Panc1 (cell line): ENCODE results near the gene PICALM. TPM values are rescaled to one million over a fixed set of nuclear protein-coding genes. Genes with fewer than 3 reads are reported as not detected.

ENCODE experiments used
- ATAC-seq: fragments of 200-7000 bp; cut with Tn5 transposase; 2 replicates; pipeline ENCODE4 v1.9.1; 2020; ENCODE audit warnings: mild to moderate bottlenecking, moderate library complexity
- BruUV-seq: library from RNA; stranded (reverse); fragments of 400-500 nt; replicated peaks from 2 replicates; lab custom pipeline; 2021; lab: Mats Ljungman, UMichigan
- CTCF ChIA-PET: fragments of 300-600 bp; sonication (Branson Sonifier 250); formaldehyde crosslinking; loops from one replicate; lab custom pipeline; 2022; ENCODE audit warnings: antibody characterized with exemption; lab: Charles Lee
- POLR2A ChIA-PET: fragments of 300-600 bp; sonication (Branson Sonifier 250); formaldehyde crosslinking; loops from one replicate; lab custom pipeline; 2022; ENCODE audit warnings: antibody characterized with exemption; lab: Charles Lee
- DNase-seq: peaks from one replicate; pipeline ENCODE4 v3.0.0-alpha.2; 2010; ENCODE audit warnings: low read depth, low spot score
- H3K27ac ChIP-seq: 2 replicates; pipeline ENCODE4 v1.5.1; 2011; ENCODE audit warnings: mild to moderate bottlenecking, low read length, inconsistent platforms
- H3K27me3 ChIP-seq: fragments of 200-500 bp; sonication (Bioruptor generic); 2 replicates; pipeline ENCODE4 v1.6.0; 2014; ENCODE audit warnings: low read length, inconsistent platforms; ENCODE audit not compliant: control insufficient read depth, insufficient read depth
- H3K36me3 ChIP-seq: fragments of 200-500 bp; sonication (Bioruptor generic); 2 replicates; pipeline ENCODE4 v1.5.1; 2014; ENCODE audit warnings: inconsistent platforms, mild to moderate bottlenecking, low read length, moderate library complexity; ENCODE audit not compliant: control insufficient read depth, insufficient read depth
- H3K4me1 ChIP-seq: 2 replicates; pipeline ENCODE4 v1.5.1; 2011; ENCODE audit warnings: inconsistent platforms, mild to moderate bottlenecking, low read length, moderate library complexity; ENCODE audit not compliant: control insufficient read depth, insufficient read depth
- H3K4me3 ChIP-seq, 2 experiments: 2 replicates each; pipeline ENCODE4 v1.5.1; 2011 to 2012; ENCODE audit warnings: low read depth in 2 of 2, low read length in 2 of 2, mild to moderate bottlenecking in 2 of 2, inconsistent platforms in 1 of 2, moderate library complexity in 1 of 2
- H3K9me3 ChIP-seq: fragments of 200-500 bp; sonication (Bioruptor generic); 2 replicates; pipeline ENCODE4 v1.5.1; 2014; ENCODE audit warnings: low read depth, mild to moderate bottlenecking, inconsistent platforms, low read length, moderate library complexity; ENCODE audit not compliant: control insufficient read depth, insufficient read depth
- POLR2AphosphoS5 ChIP-seq: IDR thresholded peaks from 2 replicates; pipeline ENCODE4 v1.6.1; 2012; ENCODE audit warnings: mild to moderate bottlenecking, low read depth, low read length, moderate library complexity
- REST ChIP-seq, 2 experiments: IDR thresholded peaks; 2 replicates each; pipeline ENCODE4 v1.6.1; 2011 to 2012; ENCODE audit warnings: low read depth in 2 of 2, control low read depth in 1 of 2, low read length in 1 of 2, mild to moderate bottlenecking in 1 of 2, moderate library complexity in 1 of 2; ENCODE audit not compliant: insufficient read depth in 1 of 2
- SIN3A ChIP-seq: IDR thresholded peaks from 2 replicates; pipeline ENCODE4 v1.6.1; 2012; ENCODE audit warnings: low read depth, mild to moderate bottlenecking, low read length, moderate library complexity, borderline replicate concordance; ENCODE audit not compliant: insufficient read depth
- TCF7L2 ChIP-seq: IDR thresholded peaks from 2 replicates; pipeline ENCODE4 v1.6.1; 2011; ENCODE audit warnings: mild to moderate bottlenecking, low read depth, low read length, inconsistent platforms
- in situ Hi-C: cut with HindIII; loops from 2 replicates; pipeline ENCODE4 v1.10.0; 2016; ENCODE audit warnings: low sequenced_read_pairs, low pct_unique_long_range_greater_than_20kb
- intact Hi-C: fragments of 100-400 bp; cut with micrococcal nuclease; formaldehyde crosslinking; loops from one replicate; pipeline ENCODE4 v1.10.0; 2022; ENCODE audit not compliant: unreplicated experiment
- total RNA-seq: library from RNA; stranded (reverse); gene quantifications from one replicate; pipeline ENCODE4 v1.2.1, GENCODE V29; 2021; ENCODE audit not compliant: unreplicated experiment
- TF ChIP-seq, protein P1 (sequence below): fragments of 450-650 bp; IDR thresholded peaks from 2 replicates; pipeline ENCODE4 v1.5.1; 2017; ENCODE audit warnings: mild to moderate bottlenecking

Gene PICALM
- total RNA-seq, 1 experiment from 2014 or later = 153 TPM

DNA sequence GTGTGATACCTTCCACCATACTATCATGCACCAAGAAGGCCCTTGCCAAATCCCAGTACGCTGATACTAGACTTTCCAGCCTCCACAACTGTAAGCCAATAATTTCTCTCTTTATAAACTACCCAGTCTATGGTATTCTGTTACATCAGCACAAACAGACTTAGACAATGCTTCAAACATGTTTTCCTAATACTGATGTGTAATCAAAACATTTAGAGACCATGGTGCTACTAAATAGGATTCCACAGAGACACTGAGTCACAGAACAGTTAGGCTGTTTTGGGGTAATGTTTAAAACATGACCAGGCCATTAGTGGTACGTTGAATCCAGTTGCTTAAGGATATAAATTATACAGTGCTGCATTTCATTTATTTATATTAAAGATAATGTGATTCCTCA is 103.7 kb downstream of the PICALM start:
- TF ChIP-seq, protein P1, sequence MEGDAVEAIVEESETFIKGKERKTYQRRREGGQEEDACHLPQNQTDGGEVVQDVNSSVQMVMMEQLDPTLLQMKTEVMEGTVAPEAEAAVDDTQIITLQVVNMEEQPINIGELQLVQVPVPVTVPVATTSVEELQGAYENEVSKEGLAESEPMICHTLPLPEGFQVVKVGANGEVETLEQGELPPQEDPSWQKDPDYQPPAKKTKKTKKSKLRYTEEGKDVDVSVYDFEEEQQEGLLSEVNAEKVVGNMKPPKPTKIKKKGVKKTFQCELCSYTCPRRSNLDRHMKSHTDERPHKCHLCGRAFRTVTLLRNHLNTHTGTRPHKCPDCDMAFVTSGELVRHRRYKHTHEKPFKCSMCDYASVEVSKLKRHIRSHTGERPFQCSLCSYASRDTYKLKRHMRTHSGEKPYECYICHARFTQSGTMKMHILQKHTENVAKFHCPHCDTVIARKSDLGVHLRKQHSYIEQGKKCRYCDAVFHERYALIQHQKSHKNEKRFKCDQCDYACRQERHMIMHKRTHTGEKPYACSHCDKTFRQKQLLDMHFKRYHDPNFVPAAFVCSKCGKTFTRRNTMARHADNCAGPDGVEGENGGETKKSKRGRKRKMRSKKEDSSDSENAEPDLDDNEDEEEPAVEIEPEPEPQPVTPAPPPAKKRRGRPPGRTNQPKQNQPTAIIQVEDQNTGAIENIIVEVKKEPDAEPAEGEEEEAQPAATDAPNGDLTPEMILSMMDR = no peak
- TF ChIP-seq POLR2AphosphoS5 = no peak
- TF ChIP-seq REST (IDR thresholded peaks at IDR 0.05; ENCODE audit: insufficient read depth in 1 of 2, low read depth in 2 of 2, low read length in 1 of 2) = no peak
- no peak for TF ChIP-seq SIN3A
- no peak for TF ChIP-seq TCF7L2
- H3K4me1 ChIP-seq = no peaks in the 10 kb centered on the region
- no peak overlapping the region for H3K27ac ChIP-seq
- no peaks in the 10 kb centered on the region for H3K27me3 ChIP-seq
- no peak for DNase-seq
- ChIA-PET POLR2A (no interaction called here), CTCF (no interaction called here)
- no TSS peak for BruUV-seq
- no peaks in the 10 kb centered on the region; the same call in 1 of the 2 replicates for H3K36me3 ChIP-seq
- intact Hi-C loops (no loop called here), in situ Hi-C loops (no loop called here)
- H3K9me3 ChIP-seq = no peaks in the 10 kb centered on the region
- no peak for ATAC-seq
- H3K4me3 ChIP-seq = no peak overlapping the region

DNA sequence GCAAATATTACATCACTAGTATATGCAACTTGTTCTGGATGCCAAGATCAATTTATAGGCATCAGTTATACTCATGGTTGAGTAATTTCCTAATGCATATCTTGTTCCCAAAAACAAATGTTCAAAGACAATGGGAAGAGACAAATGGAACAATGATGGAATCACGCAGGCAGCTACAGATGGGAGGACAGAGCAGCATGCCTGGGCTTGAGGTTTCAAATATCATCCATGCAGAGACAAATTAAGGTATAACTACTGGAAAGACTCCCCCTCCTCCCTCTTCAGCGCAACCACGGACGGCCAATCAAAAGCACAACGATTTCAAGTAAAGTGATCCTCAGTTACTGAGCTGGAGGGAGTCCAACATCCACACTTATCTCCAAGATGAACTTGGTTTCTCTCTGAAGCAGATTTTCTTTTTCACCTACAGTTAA is 106.9 kb downstream of the PICALM start:
- ChIA-PET CTCF (no interaction called here), POLR2A (no interaction called here)
- Histone ChIP-seq H3K36me3 (peaks cover 12% of the 10 kb centered on the region; the same call in 1 of the 2 replicates), H3K9me3 (no peaks in the 10 kb centered on the region), H3K4me1 (no peaks in the 10 kb centered on the region), H3K27me3 (no peaks in the 10 kb centered on the region), H3K4me3 (no peak overlapping the region), H3K27ac (no peak overlapping the region)
- TF ChIP-seq POLR2AphosphoS5 = no peak
- no peak for TF ChIP-seq SIN3A
- TF ChIP-seq, protein P1 = no peak
- no peak for TF ChIP-seq REST (IDR thresholded peaks at IDR 0.05; ENCODE audit: insufficient read depth in 1 of 2, low read depth in 2 of 2, low read length in 1 of 2)
- no peak for TF ChIP-seq TCF7L2
- no TSS peak for BruUV-seq
- in situ Hi-C loops (no loop called here), intact Hi-C loops (no loop called here)
- DNase-seq (no peak), ATAC-seq (no peak)
